SK-N-SH (cell line): ENCODE measurements around the gene LRRC2. TPM values are rescaled to one million over a fixed set of nuclear protein-coding genes. Genes with fewer than 3 reads are reported as not detected.

Source experiments
- CTCF ChIA-PET: fragments of 300-600, 350-600 bp; formaldehyde crosslinking; extraction: SDS; loops from one replicate; lab custom pipeline; 2021; lab: Yijun Ruan, JAX
- POLR2A ChIA-PET: fragments of 350-600 bp; sonication (Branson Sonifier 250); formaldehyde crosslinking; extraction: SDS; loops from one replicate; lab custom pipeline; 2020; ENCODE audit warnings: antibody characterized with exemption, inconsistent platforms; lab: Yijun Ruan, JAX
- DNase-seq: peaks from one replicate; pipeline ENCODE4 v3.0.0; 2012
- H2AFZ ChIP-seq: fragments of 200-600 bp; sonication (generic); 2 replicates; pipeline ENCODE4 v1.8.1; 2016; ENCODE audit warnings: antibody characterized with exemption, mild to moderate bottlenecking, low read depth
- H3F3A ChIP-seq: fragments of 200-600 bp; sonication (generic); replicated peaks from 2 replicates; pipeline ENCODE3; 2016; ENCODE audit warnings: antibody characterized with exemption, mild to moderate bottlenecking; ENCODE audit not compliant: insufficient read depth
- H3K27ac ChIP-seq, 2 experiments: fragments of 200-500 bp in 1 of 2; fragments of 200-600 bp in 1 of 2; sonication (Bioruptor generic) in 1 of 2; sonication (generic), shearing (Covaris generic) in 1 of 2; 2 replicates each; pipeline versions ENCODE4 v1.5.1 to v1.6.1; 2014 to 2016; ENCODE audit warnings: low read depth in 2 of 2, inconsistent platforms in 1 of 2, low read length in 1 of 2, mild to moderate bottlenecking in 1 of 2, mixed read lengths in 1 of 2
- H3K27me3 ChIP-seq: fragments of 200-600 bp; sonication (generic), shearing (Covaris generic); 2 replicates; pipeline ENCODE4 v1.6.1; 2016; ENCODE audit warnings: mixed run types; ENCODE audit not compliant: insufficient read depth
- H3K36me3 ChIP-seq, 2 experiments: fragments of 200-500 bp in 1 of 2; fragments of 200-600 bp in 1 of 2; sonication (Bioruptor generic) in 1 of 2; sonication (generic) in 1 of 2; replicated peaks in 1 of 2; 2 replicates each; pipeline versions ENCODE3 to v1.5.1; 2014 to 2016; ENCODE audit warnings: low read length in 1 of 2, mild to moderate bottlenecking in 1 of 2; ENCODE audit not compliant: insufficient read depth in 2 of 2, control insufficient read depth in 1 of 2
- H3K4me1 ChIP-seq, 2 experiments: fragments of 200-500 bp in 1 of 2; fragments of 200-600 bp in 1 of 2; sonication (Bioruptor generic) in 1 of 2; sonication (generic), shearing (Covaris generic) in 1 of 2; 2 replicates each; pipeline versions ENCODE4 v1.5.1 to v1.6.1; 2014 to 2016; ENCODE audit warnings: low read depth in 1 of 2, low read length in 1 of 2, mixed run types in 1 of 2; ENCODE audit not compliant: insufficient read depth in 2 of 2, control insufficient read depth in 1 of 2
- H3K4me2 ChIP-seq: fragments of 200-600 bp; sonication (generic), shearing (Covaris generic); 2 replicates; pipeline ENCODE4 v1.6.1; 2017; ENCODE audit warnings: mixed run types
- H3K4me3 ChIP-seq, 2 experiments: fragments of 200-500 bp in 1 of 2; fragments of 200-600 bp in 1 of 2; sonication (Bioruptor generic) in 1 of 2; sonication (generic), shearing (Covaris generic) in 1 of 2; 2 replicates each; pipeline versions ENCODE4 v1.5.1 to v1.8.1; 2014 to 2016; ENCODE audit warnings: low read depth in 2 of 2, inconsistent platforms in 1 of 2, low read length in 1 of 2, mild to moderate bottlenecking in 1 of 2, mixed read lengths in 1 of 2, moderate library complexity in 1 of 2
- H3K79me2 ChIP-seq: fragments of 200-600 bp; sonication (generic); 2 replicates; pipeline ENCODE4 v1.8.1; 2017; ENCODE audit warnings: mild to moderate bottlenecking; ENCODE audit not compliant: insufficient read depth
- H3K9ac ChIP-seq: fragments of 200-600 bp; sonication (generic); 2 replicates; pipeline ENCODE4 v1.6.1; 2017; ENCODE audit warnings: mixed run types
- H3K9me2 ChIP-seq: fragments of 200-600 bp; sonication (generic); 2 replicates; pipeline ENCODE4 v1.6.1; 2017; ENCODE audit warnings: mixed run types
- H3K9me3 ChIP-seq: fragments of 200-600 bp; sonication (generic); 2 replicates; pipeline ENCODE4 v1.6.1; 2017; ENCODE audit warnings: mixed run types, mild to moderate bottlenecking, moderate library complexity
- H4K20me1 ChIP-seq: fragments of 200-600 bp; sonication (generic); 2 replicates; pipeline ENCODE4 v1.6.1; 2017; ENCODE audit warnings: mild to moderate bottlenecking, mixed run types; ENCODE audit not compliant: insufficient read depth
- FOSL2 ChIP-seq: IDR thresholded peaks from 2 replicates; pipeline ENCODE4 v1.4.0; 2012; ENCODE audit warnings: low read depth, mild to moderate bottlenecking, moderate library complexity, borderline replicate concordance
- GABPA ChIP-seq: IDR thresholded peaks from 2 replicates; pipeline ENCODE4 v1.4.0; 2012; ENCODE audit warnings: low read depth, mild to moderate bottlenecking
- GATA2 ChIP-seq: sonication (generic); formaldehyde crosslinking; IDR thresholded peaks from 2 replicates; pipeline ENCODE4 v1.5.0; 2020; ENCODE audit warnings: mild to moderate bottlenecking, missing genetic modification reagents
- MEF2A ChIP-seq: IDR thresholded peaks from 2 replicates; pipeline ENCODE4 v1.4.0; 2012; ENCODE audit warnings: low read depth, borderline replicate concordance
- MXI1 ChIP-seq: IDR thresholded peaks from 2 replicates; pipeline ENCODE4 v1.6.1; 2012; ENCODE audit warnings: mild to moderate bottlenecking, low read depth, low read length, improper control_type of control experiment
- NRF1 ChIP-seq: IDR thresholded peaks from 2 replicates; pipeline ENCODE4 v1.6.1; 2012; ENCODE audit warnings: low read depth, mild to moderate bottlenecking, low read length
- POLR2AphosphoS5 ChIP-seq: IDR thresholded peaks from 2 replicates; pipeline ENCODE4 v1.6.1; 2012; ENCODE audit warnings: low read depth, low read length
- RAD21 ChIP-seq: IDR thresholded peaks from 2 replicates; pipeline ENCODE4 v1.6.1; 2012; ENCODE audit warnings: mild to moderate bottlenecking, low read length
- TAF1 ChIP-seq: IDR thresholded peaks from 2 replicates; pipeline ENCODE4 v1.6.1; 2012; ENCODE audit warnings: low read depth, mild to moderate bottlenecking, low read length, moderate library complexity, borderline replicate concordance
- TEAD4 ChIP-seq: IDR thresholded peaks from 2 replicates; pipeline ENCODE4 v1.4.0; 2012; ENCODE audit warnings: mild to moderate bottlenecking, borderline replicate concordance; ENCODE audit not compliant: insufficient read depth
- WGBS: methylation state at CpG from one replicate; pipeline ENCODE4 v1.1.6; 2017; ENCODE audit warnings: low lambda C conversion rate; 5-methylcytosine and 5-hydroxymethylcytosine counted together
- polyA plus RNA-seq, 3 experiments: library from polyadenylated mRNA; depleted of rRNA; stranded (reverse); fragments of >200 nt; gene quantifications; 2 replicates each; pipeline ENCODE4 v1.2.3, GENCODE V29; 2012
- TF ChIP-seq, protein P1 (sequence below): IDR thresholded peaks from 2 replicates; pipeline ENCODE4 v1.4.0; 2012; ENCODE audit warnings: low read depth, borderline replicate concordance
- TF ChIP-seq, protein P2 (sequence below): IDR thresholded peaks from 2 replicates; pipeline ENCODE4 v1.6.1; 2012; ENCODE audit warnings: mild to moderate bottlenecking, low read depth, low read length, moderate library complexity
- TF ChIP-seq, protein P3 (sequence below): fragments of 200-600 bp; sonication (generic); IDR thresholded peaks from 2 replicates; pipeline ENCODE4 v1.6.1; 2017; ENCODE audit warnings: antibody characterized with exemption, mild to moderate bottlenecking, moderate library complexity
- TF ChIP-seq, protein P4 (sequence below): IDR thresholded peaks from 2 replicates; pipeline ENCODE4 v1.4.0; 2012; ENCODE audit warnings: low read depth, borderline replicate concordance
- TF ChIP-seq, protein P5 (sequence below): IDR thresholded peaks from 2 replicates; pipeline ENCODE4 v1.4.0; 2012; ENCODE audit warnings: low read depth

Gene LRRC2
- polyA plus RNA-seq, 1 of the 3 experiments (the other 2 are of a cell fraction): 0.13 TPM

DNA sequence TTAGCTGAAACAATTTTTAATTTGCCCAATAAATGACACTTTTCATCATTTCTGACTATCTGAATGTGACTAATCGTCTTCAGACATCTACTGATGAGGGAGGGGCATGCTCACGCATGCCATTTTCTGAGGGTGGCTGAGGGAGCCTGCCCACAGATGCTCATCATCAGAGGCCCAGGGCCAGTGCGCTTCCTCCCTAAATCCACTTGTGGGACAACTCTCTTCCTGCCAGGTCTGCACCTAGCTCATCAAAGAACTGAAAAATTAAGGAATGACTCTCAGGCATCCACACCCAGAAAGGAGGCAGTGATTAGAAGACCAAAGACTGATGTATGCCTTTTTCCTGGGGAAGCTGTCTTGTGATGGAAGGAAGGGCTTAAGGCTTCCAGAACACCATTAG lies 45.6 kb downstream of the LRRC2 start:
- ChIA-PET CTCF (interaction anchor here (2.4 kb wide), 1 partner anchor 31 kb away, joined by 10 read pairs; no protein-coding TSS in a partner anchor), POLR2A (no interaction called here)
- H3K9me2 ChIP-seq: no peaks in the 10 kb centered on the region
- H3K4me3 ChIP-seq: no peak overlapping the region
- H3K79me2 ChIP-seq: no peaks in the 10 kb centered on the region
- H3F3A ChIP-seq: no peaks in the 10 kb centered on the region
- no peak for DNase-seq
- H2AFZ ChIP-seq: no peak overlapping the region
- H3K4me2 ChIP-seq: no peak overlapping the region
- H3K36me3 ChIP-seq: no peaks in the 10 kb centered on the region
- no peaks in the 10 kb centered on the region for H3K27me3 ChIP-seq
- no peaks in the 10 kb centered on the region for H4K20me1 ChIP-seq
- 59% methylated on average over 3 of the region's 3 CpGs for WGBS
- no peak overlapping the region for H3K9ac ChIP-seq
- no peak overlapping the region for H3K27ac ChIP-seq
- no peaks in the 10 kb centered on the region for H3K9me3 ChIP-seq
- H3K4me1 ChIP-seq: no peaks in the 10 kb centered on the region
- no peak for TF ChIP-seq FOSL2
- TF ChIP-seq RAD21: no peak
- no peak for TF ChIP-seq GATA2 (CRISPR knock-in tag)
- TF ChIP-seq, protein P1, sequence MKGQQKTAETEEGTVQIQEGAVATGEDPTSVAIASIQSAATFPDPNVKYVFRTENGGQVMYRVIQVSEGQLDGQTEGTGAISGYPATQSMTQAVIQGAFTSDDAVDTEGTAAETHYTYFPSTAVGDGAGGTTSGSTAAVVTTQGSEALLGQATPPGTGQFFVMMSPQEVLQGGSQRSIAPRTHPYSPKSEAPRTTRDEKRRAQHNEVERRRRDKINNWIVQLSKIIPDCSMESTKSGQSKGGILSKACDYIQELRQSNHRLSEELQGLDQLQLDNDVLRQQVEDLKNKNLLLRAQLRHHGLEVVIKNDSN: no peak
- no peak for TF ChIP-seq GABPA

DNA sequence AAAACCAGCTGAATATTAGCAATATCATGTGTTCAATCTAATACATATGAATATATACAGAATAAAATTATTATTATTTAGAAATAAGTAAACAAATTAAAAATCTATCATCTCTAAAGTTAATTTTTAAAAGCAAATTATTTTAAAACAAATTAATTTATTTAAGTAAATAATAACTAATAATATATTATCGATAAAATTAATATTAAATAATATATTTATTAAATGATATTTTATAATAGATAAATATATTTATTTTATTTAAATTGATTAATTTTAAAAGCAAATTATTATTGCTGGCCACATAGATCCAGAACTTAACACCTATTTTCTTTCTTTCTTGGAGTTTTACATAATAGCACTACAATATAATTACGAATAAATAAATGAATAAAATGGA lies 46.1 kb downstream of the LRRC2 start:
- no peak for DNase-seq
- Histone ChIP-seq H3K27me3 (no peaks in the 10 kb centered on the region), H3F3A (no peaks in the 10 kb centered on the region), H3K9me2 (no peaks in the 10 kb centered on the region), H3K36me3 (no peaks in the 10 kb centered on the region), H3K4me2 (no peak overlapping the region), H3K4me1 (no peaks in the 10 kb centered on the region), H3K27ac (no peak overlapping the region), H2AFZ (no peak overlapping the region), H3K4me3 (no peak overlapping the region), H4K20me1 (no peaks in the 10 kb centered on the region), H3K79me2 (no peaks in the 10 kb centered on the region), H3K9me3 (no peaks in the 10 kb centered on the region), H3K9ac (no peak overlapping the region)
- ChIA-PET POLR2A (no interaction called here), CTCF (interaction anchor here (1.1 to 2.4 kb wide), 3 partner anchors 31 to 183 kb away, joined by 3 to 10 read pairs (median 3); no protein-coding TSS in a partner anchor)
- WGBS: 79% methylated on average over 2 of the region's 2 CpGs
- TF ChIP-seq TEAD4 (no peak), GABPA (no peak), NRF1 (no peak), POLR2AphosphoS5 (no peak), MXI1 (no peak), MEF2A (no peak), RAD21 (no peak), TAF1 (no peak)
- TF ChIP-seq, protein P1: no peak
- TF ChIP-seq, protein P2, sequence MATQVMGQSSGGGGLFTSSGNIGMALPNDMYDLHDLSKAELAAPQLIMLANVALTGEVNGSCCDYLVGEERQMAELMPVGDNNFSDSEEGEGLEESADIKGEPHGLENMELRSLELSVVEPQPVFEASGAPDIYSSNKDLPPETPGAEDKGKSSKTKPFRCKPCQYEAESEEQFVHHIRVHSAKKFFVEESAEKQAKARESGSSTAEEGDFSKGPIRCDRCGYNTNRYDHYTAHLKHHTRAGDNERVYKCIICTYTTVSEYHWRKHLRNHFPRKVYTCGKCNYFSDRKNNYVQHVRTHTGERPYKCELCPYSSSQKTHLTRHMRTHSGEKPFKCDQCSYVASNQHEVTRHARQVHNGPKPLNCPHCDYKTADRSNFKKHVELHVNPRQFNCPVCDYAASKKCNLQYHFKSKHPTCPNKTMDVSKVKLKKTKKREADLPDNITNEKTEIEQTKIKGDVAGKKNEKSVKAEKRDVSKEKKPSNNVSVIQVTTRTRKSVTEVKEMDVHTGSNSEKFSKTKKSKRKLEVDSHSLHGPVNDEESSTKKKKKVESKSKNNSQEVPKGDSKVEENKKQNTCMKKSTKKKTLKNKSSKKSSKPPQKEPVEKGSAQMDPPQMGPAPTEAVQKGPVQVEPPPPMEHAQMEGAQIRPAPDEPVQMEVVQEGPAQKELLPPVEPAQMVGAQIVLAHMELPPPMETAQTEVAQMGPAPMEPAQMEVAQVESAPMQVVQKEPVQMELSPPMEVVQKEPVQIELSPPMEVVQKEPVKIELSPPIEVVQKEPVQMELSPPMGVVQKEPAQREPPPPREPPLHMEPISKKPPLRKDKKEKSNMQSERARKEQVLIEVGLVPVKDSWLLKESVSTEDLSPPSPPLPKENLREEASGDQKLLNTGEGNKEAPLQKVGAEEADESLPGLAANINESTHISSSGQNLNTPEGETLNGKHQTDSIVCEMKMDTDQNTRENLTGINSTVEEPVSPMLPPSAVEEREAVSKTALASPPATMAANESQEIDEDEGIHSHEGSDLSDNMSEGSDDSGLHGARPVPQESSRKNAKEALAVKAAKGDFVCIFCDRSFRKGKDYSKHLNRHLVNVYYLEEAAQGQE: no peak
- TF ChIP-seq, protein P3, sequence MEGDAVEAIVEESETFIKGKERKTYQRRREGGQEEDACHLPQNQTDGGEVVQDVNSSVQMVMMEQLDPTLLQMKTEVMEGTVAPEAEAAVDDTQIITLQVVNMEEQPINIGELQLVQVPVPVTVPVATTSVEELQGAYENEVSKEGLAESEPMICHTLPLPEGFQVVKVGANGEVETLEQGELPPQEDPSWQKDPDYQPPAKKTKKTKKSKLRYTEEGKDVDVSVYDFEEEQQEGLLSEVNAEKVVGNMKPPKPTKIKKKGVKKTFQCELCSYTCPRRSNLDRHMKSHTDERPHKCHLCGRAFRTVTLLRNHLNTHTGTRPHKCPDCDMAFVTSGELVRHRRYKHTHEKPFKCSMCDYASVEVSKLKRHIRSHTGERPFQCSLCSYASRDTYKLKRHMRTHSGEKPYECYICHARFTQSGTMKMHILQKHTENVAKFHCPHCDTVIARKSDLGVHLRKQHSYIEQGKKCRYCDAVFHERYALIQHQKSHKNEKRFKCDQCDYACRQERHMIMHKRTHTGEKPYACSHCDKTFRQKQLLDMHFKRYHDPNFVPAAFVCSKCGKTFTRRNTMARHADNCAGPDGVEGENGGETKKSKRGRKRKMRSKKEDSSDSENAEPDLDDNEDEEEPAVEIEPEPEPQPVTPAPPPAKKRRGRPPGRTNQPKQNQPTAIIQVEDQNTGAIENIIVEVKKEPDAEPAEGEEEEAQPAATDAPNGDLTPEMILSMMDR: no peak
- TF ChIP-seq, protein P4, sequence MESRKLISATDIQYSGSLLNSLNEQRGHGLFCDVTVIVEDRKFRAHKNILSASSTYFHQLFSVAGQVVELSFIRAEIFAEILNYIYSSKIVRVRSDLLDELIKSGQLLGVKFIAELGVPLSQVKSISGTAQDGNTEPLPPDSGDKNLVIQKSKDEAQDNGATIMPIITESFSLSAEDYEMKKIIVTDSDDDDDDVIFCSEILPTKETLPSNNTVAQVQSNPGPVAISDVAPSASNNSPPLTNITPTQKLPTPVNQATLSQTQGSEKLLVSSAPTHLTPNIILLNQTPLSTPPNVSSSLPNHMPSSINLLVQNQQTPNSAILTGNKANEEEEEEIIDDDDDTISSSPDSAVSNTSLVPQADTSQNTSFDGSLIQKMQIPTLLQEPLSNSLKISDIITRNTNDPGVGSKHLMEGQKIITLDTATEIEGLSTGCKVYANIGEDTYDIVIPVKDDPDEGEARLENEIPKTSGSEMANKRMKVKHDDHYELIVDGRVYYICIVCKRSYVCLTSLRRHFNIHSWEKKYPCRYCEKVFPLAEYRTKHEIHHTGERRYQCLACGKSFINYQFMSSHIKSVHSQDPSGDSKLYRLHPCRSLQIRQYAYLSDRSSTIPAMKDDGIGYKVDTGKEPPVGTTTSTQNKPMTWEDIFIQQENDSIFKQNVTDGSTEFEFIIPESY: no peak
- TF ChIP-seq, protein P5, sequence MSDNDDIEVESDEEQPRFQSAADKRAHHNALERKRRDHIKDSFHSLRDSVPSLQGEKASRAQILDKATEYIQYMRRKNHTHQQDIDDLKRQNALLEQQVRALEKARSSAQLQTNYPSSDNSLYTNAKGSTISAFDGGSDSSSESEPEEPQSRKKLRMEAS: no peak
